ELF-1 (cell line): Measurements from ENCODE around the gene SKP2.
"Not testable (repeated sequence)": the region's sequence is repeated elsewhere in the genome, so short reads cannot be mapped to it uniquely, and the experiment has no call there.

Experiments
- DNase-seq: peaks from one replicate; pipeline ENCODE4 v3.0.0-alpha.2; 2016; ENCODE audit warnings: low read depth, low spot score

Gene SKP2

GRCh38 chr5:36156619-36157018 is 4.7 kb downstream of the SKP2 start:
- no peak for DNase-seq

DNA sequence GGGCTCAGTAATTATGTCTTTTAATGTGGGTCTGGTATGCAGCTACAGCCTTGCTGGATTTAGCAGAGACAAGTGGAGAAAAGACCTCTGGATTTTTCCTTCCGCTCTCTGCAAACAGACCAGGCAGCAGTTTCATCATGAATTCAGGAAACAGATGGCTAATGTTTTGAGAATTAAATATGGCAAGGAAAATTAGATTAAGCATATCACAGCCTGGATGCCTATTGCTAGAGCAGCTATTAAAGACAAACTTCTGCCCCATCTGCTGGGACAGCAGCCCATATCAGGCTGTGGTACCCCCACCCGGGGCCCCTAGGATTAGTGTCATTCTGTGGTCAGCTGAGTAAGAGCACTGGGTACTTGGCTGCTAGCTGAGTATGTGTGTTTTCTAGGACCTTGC is 6.2 kb downstream of the SKP2 start:
- no peak for DNase-seq

DNA sequence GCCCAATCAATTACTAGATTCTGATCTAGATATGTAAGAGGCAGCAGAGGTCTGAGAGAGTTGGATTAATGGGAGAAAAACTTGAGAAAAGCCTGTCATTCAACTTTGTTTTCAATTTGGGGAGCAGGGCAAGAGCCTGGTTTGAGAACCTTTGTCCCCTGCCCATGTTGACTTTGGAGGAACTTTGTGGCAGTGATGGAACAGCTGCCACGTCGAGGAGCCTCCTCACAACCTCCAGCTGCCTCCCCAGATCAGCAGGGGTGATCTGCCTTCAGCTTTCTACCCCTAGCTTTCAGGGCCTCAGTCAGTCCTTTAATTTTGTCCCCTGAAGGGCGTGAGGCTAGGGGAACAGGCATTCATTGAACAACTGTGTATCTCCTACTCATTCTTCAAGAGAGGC is 8.7 kb downstream of the SKP2 start:
- DNase-seq = no peak

- no peak for DNase-seq
Measured at GRCh38 chr5:36161361-36161760, 9.4 kb downstream of the SKP2 start.

GRCh38 chr5:36162810-36163486 is 11.0 kb downstream of the SKP2 start:
- no peak for DNase-seq

DNA sequence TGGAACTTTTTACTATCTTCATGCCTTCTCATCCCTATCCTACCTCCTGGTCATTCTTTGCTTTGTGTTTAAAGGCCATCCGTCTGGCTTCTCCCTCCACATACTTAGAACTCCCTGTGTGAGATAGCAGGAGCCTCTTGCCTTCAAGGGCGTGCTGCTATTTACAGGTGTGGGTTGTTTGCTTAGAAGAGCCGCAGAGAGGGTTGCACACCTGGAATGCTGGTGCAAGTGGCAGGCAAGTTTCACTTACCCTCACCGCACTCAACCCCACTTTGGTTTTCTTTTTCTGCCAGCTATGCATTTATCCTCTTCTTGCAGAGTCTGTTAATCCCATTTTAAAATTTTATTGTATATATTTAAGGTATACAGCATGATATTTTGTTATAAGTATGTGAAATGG is 12.6 kb downstream of the SKP2 start:
- DNase-seq = no peak

DNA sequence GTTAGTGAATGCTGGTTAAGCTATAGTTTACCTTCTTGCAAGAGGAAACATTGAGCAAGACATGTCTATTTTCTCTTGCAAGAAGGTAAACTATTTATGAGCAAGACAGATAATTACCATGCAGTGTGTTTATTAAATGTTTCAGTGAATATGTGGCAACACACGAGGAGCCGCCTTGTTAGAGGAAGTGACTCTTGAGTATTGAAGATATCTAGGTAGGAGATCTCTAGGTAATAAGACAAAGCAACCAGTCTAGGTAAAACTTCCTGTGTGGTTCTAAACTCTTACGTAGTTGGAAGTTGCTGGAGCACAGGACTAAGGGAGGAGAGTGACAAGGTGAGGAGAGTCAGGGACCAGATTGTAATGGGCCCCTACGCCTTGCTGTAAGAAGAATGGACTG is 16.8 kb downstream of the SKP2 start:
- DNase-seq = no peak

DNA sequence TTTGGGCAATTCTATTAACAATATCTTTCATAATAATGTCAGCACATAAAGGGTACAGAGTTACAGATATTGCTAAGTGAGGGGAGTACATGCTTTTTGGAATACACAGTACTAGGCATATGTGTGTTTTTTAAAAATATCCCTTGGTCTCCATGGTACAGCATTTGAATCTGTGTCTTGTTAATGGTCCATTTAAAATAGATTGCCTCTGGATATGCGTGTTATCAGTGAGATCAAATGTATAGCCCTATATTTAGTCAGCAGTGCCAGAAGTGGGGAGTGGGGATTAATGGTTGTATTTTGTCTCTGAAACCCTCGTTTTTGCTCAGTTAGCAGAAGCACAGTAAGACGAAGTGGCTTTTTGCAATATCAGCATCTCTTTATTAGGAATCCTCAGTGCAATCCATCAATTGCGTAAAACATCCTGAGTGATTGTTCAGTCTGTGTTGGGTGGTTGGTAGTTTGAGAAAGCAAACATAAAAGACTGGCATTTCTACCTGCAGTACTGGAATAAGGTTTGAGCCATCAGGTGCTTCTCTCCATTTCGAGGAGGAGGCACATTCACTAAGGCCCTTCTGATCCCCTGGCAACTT is 19.0 kb downstream of the SKP2 start:
- DNase-seq = no peak

- DNase-seq = no peak
Measured at GRCh38 chr5:36172599-36172998, 20.7 kb downstream of the SKP2 start.

DNA sequence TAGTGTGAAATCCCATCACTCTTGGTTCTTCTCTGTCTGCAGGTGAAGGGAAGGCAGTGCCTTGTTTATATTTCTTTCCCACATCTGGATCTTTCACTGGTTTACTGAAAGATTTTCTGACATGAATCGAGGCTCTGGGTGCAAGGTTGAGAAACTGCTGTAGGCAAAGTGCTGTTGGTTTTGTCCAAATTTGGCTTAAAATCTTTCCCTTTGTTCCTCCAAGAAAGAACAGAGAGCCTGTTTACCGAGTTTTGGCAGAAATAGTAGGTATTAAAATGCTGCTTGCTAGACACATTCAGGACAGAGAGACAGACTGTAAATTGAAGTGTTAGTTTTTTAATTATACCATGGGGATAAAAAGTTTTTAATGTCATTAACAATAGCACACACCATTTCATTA is 21.5 kb downstream of the SKP2 start:
- no peak for DNase-seq

- no peak for DNase-seq
Measured at GRCh38 chr5:36174119-36174518, 22.2 kb downstream of the SKP2 start.

DNA sequence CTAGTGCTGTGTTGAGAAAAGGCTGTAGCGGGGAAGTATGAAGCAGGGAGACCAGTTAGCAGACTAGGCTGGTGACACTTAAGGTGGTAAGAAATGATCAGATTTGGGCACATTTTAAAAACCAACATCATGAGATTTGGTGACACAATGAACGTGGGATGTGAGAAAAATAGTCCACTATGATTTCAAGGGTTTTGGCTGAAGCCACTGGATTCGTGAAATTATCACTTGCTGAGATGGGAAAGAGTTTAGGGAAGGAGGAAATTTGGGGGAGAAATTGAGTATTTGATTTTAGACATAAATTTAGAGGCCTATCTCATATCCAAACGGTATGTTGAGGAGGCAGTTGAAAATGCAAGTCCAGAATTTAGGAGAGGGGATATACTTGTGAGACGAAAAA is 23.1 kb downstream of the SKP2 start:
- DNase-seq = no peak

GRCh38 chr5:36177154-36177553 is 25.2 kb downstream of the SKP2 start:
- DNase-seq = no peak

DNA sequence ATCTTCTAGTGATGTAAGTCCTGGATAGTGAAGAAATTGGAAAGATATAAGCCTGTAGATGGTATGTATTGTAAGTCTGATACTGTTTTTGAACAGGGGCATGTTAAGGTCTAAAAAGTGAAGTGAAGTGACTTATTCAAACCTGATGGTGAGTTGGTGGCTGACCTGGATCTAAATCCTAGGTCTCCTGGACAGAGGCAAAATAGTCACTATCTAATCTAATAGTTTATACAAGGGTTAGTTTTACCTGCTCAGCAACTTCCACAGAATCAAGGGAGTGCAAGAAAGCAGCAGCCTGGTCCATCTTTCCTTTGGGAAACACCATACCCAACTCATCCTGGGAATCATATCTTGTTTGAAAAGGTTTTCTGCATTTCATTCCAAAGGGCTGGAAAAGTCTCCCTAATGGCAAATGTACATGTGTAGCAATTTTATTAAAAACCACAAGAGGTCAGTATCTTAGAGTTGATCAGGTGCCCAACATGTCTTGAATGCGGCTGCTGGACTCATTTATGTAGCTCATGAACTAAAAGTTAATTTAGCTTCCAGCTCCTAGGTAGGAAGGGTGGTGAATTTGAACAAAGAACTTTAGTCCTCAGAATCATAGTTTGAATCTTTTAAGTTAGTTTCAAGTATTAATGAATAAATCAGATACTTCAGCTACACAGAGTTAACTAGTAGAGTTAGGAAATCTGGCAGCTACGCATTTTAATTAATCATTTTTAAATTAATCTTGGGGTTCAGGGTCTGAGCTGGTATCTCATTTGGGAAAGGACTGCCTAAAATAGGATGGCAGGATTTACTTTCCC is 26.0 kb downstream of the SKP2 start:
- DNase-seq = no peak

GRCh38 chr5:36178524-36178890 is 26.6 kb downstream of the SKP2 start:
- DNase-seq = no peak

DNA sequence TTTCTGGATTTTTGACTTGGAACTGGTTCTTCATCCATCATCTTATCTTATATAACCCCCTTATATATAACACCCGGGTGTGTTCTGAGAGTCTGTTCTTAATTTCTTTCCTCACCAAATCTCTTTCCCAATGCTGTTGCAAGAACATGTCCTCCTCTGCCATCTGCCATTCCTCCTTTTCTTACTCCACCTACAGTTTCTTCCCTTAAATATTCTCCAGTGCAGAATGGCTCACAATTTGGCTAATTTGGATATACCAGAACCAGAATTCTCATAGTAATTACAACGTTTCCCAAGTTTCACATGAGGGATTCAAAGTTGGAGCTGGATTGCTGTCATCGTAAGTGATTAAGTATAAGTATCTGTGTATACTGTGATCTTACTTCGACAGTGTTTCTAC is 28.0 kb downstream of the SKP2 start:
- no peak for DNase-seq

DNA sequence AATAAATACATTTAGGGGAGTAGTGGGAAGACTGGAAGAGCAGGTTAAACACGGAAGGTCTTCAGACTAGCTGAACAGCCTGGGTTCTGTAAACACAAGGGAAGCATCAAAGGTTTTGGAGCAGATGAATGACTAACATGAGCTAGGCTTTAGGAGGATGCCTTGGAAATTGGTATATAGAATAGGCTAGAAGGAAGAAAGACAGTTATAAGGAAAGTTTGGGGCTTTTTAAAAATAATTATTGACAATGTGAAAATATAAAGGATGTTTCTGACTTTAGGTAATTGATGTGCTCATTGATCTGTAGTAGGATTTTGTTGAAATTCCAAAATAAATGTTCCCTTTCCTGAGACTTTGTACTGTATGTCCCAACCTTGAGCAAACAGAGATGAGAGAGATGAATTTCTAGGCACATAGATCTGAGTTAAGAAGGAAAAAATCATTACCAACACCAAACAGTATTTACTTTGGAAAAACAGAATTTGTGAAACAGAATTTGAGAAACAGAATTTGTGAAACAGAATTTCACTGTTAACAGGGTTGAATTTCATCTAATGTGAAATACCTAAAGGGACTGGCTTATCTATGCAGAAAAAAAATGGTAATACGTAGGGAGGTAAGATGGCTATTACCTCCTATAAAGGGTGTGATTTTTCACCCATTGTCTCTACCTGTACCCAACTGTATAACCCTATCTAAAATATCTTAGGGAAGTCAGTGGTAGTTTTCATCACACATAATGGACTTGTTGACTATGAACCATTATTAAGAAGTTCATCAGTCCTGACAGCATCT is 28.8 kb downstream of the SKP2 start:
- no peak for DNase-seq

DNA sequence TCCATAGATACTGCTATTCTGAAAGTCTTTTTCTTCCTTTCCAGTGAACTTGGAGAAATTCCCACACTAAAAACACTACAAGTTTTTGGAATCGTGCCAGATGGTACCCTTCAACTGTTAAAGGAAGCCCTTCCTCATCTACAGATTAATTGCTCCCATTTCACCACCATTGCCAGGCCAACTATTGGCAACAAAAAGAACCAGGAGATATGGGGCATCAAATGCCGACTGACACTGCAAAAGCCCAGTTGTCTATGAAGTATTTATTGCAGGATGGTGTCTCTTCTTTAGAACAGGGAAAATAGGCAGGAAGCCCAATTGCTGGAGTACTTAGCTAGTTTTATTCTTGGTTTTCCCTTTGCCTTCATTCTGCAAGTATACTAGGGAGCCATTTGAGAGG is 29.9 kb downstream of the SKP2 start:
- DNase-seq = no peak

DNA sequence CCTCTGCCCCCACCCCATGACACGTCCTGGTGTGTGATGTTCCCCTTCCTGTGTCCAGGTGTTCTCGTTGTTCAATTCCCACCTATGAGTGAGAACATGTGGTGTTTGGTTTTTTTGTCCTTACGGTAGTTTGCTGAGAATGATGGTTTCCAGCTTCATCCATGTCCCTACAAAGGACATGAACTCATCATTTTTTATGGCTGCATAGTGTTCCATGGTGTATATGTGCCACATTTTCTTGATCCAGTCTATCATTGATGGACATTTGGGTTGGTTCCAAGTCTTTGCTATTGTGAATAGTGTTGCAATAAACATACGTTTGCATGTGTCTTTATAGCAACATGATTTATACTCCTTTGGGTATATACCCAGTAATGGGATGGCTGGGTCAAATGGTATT is 32.5 kb downstream of the SKP2 start:
- DNase-seq = not testable (repeated sequence)

DNA sequence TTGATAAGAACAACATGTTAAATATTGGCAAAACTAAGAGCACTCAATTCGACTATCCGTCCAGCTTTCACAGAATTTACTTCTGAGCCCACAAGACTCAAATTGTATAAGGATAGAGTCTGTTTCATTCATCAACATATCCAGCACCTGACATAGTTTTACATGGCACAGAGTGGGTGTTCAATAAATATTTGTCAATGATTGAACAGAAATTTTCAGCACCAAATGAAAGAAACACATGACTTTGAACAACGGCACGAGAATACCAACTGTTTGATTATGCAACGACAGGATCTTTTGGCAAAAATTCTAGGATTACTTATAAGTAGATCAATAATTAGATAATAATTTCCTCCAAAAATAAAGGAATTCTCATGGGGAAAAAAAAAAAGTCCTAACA is 41.8 kb downstream of the SKP2 start:
- no peak for DNase-seq

DNA sequence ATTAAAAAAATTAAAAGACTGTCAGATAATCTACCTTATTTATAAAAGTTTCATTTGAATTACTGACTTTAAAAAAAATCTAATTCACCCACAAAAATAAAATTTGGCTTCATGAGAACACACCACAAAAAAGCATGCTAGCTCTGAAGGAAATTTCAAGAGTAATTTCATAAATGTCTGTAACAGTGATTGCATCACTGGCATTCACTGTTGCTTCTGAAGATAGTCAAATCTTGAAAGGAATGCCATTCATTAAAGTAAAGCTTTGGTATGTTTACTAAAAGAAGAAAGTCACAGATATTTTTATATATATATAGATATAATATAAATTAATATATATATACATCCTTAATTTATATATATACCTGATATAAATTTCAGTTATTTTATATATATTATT is 46.4 kb downstream of the SKP2 start:
- no peak for DNase-seq

DNA sequence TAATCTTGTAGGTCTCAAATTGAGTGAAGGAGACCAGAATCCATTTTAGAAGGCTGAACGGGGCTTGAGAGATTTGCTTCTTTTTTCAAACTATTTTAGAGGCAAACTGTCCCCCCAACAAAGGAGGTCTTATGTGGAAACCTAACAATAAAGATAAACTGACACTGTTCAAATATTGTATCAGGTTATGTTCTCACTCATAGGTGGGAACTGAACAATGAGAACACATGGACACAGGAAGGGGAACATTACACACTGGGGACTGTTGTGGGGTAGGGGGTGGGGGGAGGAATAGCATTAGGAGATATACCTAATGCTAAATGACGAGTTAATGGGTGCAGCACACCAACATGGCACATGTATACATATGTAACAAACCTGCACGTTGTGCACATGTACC is 46.9 kb downstream of the SKP2 start:
- not testable (repeated sequence) for DNase-seq
